ENCODE data around the gene PLCB2. TPM values are rescaled to one million over a fixed set of nuclear protein-coding genes. Genes with fewer than 3 reads are reported as not detected.

PLCB2 gene
- total and polyA plus RNA-seq, 9 of the 15 experiments (the other 6 are each of a cell fraction or from before 2014, with no cell fraction given) = 0.37 to 12.3 (median 8.0) TPM

DNA sequence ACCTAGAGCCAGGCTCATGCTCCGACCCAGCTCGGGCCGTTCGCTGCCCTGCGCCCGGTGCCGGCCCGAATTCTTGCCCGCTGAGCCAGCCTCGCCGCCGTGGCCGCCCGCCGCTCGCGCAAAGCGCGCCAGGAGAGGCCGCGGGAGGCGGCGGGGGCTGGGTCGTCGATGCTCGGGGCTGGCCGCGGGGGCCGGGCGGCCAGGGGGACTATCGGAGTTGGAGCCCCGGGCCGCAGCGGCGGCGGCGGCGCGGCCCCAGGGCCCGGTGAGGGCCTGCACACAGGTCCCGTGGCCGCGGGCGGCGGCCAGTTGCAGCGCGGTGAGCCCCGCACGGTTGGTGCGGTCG is 26.0 kb downstream of the PLCB2 start:
- ATAC-seq = no peak
- Histone ChIP-seq H3K9me1 (ENCODE audit: control insufficient read depth, insufficient read depth, low read length) (no peaks in the 10 kb centered on the region), H3K4me1 (replicated peaks in 1 of 2; ENCODE audit: control insufficient read depth in 2 of 2, insufficient read depth in 2 of 2, low read length in 2 of 2) (peaks cover 13 to 54% of the 10 kb centered on the region in 2 experiments), H3K4me2 (ENCODE audit: insufficient read depth, low read length) (peak overlapping the region; percentile 87; the same call in 1 of the 2 replicates), H3K4me3 (peak overlapping the region; percentile 58; the same call in 1 of the 2 replicates), H3K79me2 (ENCODE audit: control insufficient read depth, insufficient read depth, low read length) (no peaks in the 10 kb centered on the region), H3K9me3 (replicated peaks; ENCODE audit: control insufficient read depth, insufficient read depth, low read depth, low read length) (no peaks in the 10 kb centered on the region), H3K27ac (ENCODE audit: extremely low read depth, low read depth, low read length) (no peak overlapping the region), H3K9ac (ENCODE audit: insufficient read depth in 1 of 2, low read depth in 2 of 2, low read length in 2 of 2) (peak overlapping the region in 1 of 2 experiments; percentile 82; a peak in 3 of 4 replicates), H2AFZ (ENCODE audit: low read depth, low read length) (peak overlapping the region; percentile 98), H3K36me3 (ENCODE audit: control insufficient read depth, insufficient read depth, low read length) (no peaks in the 10 kb centered on the region), H3K27me3 (ENCODE audit: control insufficient read depth in 2 of 2, insufficient read depth in 2 of 2, low read length in 2 of 2) (no peaks in the 10 kb centered on the region; a peak in 1 of 5 replicates), H4K20me1 (replicated peaks; ENCODE audit: control insufficient read depth, insufficient read depth, low read length) (no peaks in the 10 kb centered on the region)
- no peak for DNase-seq (ENCODE audit: extremely low read depth in 1 of 4, low spot score in 3 of 4)
- intact Hi-C loops (cut with micrococcal nuclease) (loop anchor here (2.0 to 5.0 kb wide), 2 partner anchors 41 to 141 kb away; partner anchors contain the start of gene INAFM2), in situ Hi-C loops (cut with MboI) (no loop called here)
- TF ChIP-seq E4F1 (CRISPR knock-in tag; IDR thresholded peaks at IDR 0.05; ENCODE audit: borderline replicate concordance) = no peak
- TF ChIP-seq ZBTB7A (IDR thresholded peaks at IDR 0.05; ENCODE audit: borderline replicate concordance, control insufficient read depth, low read depth, low read length) = no peak
- no peak for TF ChIP-seq ZNF507 (tag; conservative IDR thresholded peaks at IDR 0.05)
- TF ChIP-seq ATF2 (CRISPR knock-in tag; IDR thresholded peaks at IDR 0.05) = no peak
- no peak for TF ChIP-seq TAF9B (IDR thresholded peaks at IDR 0.05; ENCODE audit: partially characterized antibody)
- TF ChIP-seq KLF13 (tag; IDR thresholded peaks at IDR 0.05; ENCODE audit: borderline replicate concordance, low read depth) = no peak
- TF ChIP-seq ZNF124 (CRISPR knock-in tag; IDR thresholded peaks at IDR 0.05) = no peak
- no peak for TF ChIP-seq PHB2 (IDR thresholded peaks at IDR 0.05; ENCODE audit: low read depth)
- TF ChIP-seq YBX1 (IDR thresholded peaks at IDR 0.05) = no peak
- TF ChIP-seq PCBP1 (IDR thresholded peaks at IDR 0.05; ENCODE audit: low read depth, low read length, poor library complexity, severe bottlenecking) = no peak
- TF ChIP-seq, protein P1, sequence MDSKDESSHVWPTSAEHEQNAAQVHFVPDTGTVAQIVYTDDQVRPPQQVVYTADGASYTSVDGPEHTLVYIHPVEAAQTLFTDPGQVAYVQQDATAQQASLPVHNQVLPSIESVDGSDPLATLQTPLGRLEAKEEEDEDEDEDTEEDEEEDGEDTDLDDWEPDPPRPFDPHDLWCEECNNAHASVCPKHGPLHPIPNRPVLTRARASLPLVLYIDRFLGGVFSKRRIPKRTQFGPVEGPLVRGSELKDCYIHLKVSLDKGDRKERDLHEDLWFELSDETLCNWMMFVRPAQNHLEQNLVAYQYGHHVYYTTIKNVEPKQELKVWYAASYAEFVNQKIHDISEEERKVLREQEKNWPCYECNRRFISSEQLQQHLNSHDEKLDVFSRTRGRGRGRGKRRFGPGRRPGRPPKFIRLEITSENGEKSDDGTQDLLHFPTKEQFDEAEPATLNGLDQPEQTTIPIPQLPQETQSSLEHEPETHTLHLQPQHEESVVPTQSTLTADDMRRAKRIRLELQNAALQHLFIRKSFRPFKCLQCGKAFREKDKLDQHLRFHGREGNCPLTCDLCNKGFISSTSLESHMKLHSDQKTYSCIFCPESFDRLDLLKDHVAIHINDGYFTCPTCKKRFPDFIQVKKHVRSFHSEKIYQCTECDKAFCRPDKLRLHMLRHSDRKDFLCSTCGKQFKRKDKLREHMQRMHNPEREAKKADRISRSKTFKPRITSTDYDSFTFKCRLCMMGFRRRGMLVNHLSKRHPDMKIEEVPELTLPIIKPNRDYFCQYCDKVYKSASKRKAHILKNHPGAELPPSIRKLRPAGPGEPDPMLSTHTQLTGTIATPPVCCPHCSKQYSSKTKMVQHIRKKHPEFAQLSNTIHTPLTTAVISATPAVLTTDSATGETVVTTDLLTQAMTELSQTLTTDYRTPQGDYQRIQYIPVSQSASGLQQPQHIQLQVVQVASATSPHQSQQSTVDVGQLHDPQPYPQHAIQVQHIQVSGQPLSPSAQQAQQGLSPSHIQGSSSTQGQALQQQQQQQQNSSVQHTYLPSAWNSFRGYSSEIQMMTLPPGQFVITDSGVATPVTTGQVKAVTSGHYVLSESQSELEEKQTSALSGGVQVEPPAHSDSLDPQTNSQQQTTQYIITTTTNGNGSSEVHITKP (IDR thresholded peaks at IDR 0.05; ENCODE audit: partially characterized antibody) = no peak
- no peak for TF ChIP-seq ZNF766 (CRISPR knock-in tag; conservative IDR thresholded peaks at IDR 0.05)
- no peak for TF ChIP-seq HOXB6 (CRISPR knock-in tag; IDR thresholded peaks at IDR 0.05; ENCODE audit: borderline replicate concordance)
- 58% methylated on average over 23 of the region's 51 CpGs for WGBS (ENCODE audit: insufficient coverage, low coverage, missing lambda C conversion rate)
- ChIA-PET POLR2A (interaction anchor here (0.7 kb wide), 1 partner anchor 9 kb away, joined by 3 read pairs; no protein-coding TSS in a partner anchor), CTCF (ENCODE audit: low intra/inter-chr PET ratio) (interaction anchor here (0.6 to 6.3 kb wide), 6 partner anchors 18 to 1573 kb away, joined by 3 to 87 read pairs (median 6); partner anchors contain the start of gene PLCB2)
- FAIRE-seq = no peak
- no TSS peak for BruUV-seq (replicated peaks)
